HepG2 (cell line): ENCODE results near the gene ZNF217. TPM values are rescaled to one million over a fixed set of nuclear protein-coding genes. Genes with fewer than 3 reads are reported as not detected.
A peak's percentile ranks its signal among the peaks of the same experiment; 100 is the strongest.

Experiments used
- ARNTL ChIP-seq: sonication (generic); formaldehyde crosslinking; IDR thresholded peaks from 2 replicates; pipeline ENCODE4 v1.4.0; 2020; ENCODE audit warnings: mild to moderate bottlenecking, missing genetic modification reagents
- ATF6 ChIP-seq: sonication (generic); formaldehyde crosslinking; conservative IDR thresholded peaks from 2 replicates; pipeline ENCODE4 v1.4.0; 2020; ENCODE audit warnings: missing genetic modification reagents
- CREB3 ChIP-seq: sonication (generic); formaldehyde crosslinking; IDR thresholded peaks from 2 replicates; pipeline ENCODE4 v1.5.0; 2020; ENCODE audit warnings: missing genetic modification reagents
- FLYWCH1 ChIP-seq: sonication (generic); formaldehyde crosslinking; IDR thresholded peaks from 2 replicates; pipeline ENCODE4 v1.8.1; 2023; ENCODE audit warnings: mild to moderate bottlenecking, missing genetic modification reagents
- FOSL1 ChIP-seq: sonication (generic); formaldehyde crosslinking; IDR thresholded peaks from 2 replicates; pipeline ENCODE4 v1.9.0; 2021; ENCODE audit warnings: missing genetic modification reagents, borderline replicate concordance
- GATA4 ChIP-seq: sonication (generic); IDR thresholded peaks from 2 replicates; pipeline ENCODE4 v1.6.1; 2016; ENCODE audit warnings: antibody characterized with exemption, low read depth, borderline replicate concordance
- GRHL1 ChIP-seq: sonication (generic); formaldehyde crosslinking; conservative IDR thresholded peaks from 2 replicates; pipeline ENCODE4 v1.8.0; 2022; ENCODE audit warnings: missing genetic modification reagents
- HNF4G ChIP-seq, 2 experiments: sonication (generic) in 1 of 2; formaldehyde crosslinking in 1 of 2; IDR thresholded peaks; 2 replicates each; pipeline versions ENCODE4 v1.4.0 to v1.6.1; 2011 to 2020; ENCODE audit warnings: borderline replicate concordance in 2 of 2, low read depth in 2 of 2, mild to moderate bottlenecking in 2 of 2, low read length in 1 of 2, missing genetic modification reagents in 1 of 2, moderate library complexity in 1 of 2
- KDM4B ChIP-seq: sonication (generic); formaldehyde crosslinking; IDR thresholded peaks from 2 replicates; pipeline ENCODE4 v1.4.0; 2020; ENCODE audit warnings: missing genetic modification reagents
- KLF12 ChIP-seq: sonication (generic); formaldehyde crosslinking; IDR thresholded peaks from 2 replicates; pipeline ENCODE4 v1.4.0; 2020; ENCODE audit warnings: missing genetic modification reagents, borderline replicate concordance
- NR2F1 ChIP-seq, 2 experiments: fragments of 450-650 bp in 1 of 2; formaldehyde crosslinking in 1 of 2; IDR thresholded peaks; 2 replicates each; pipeline versions ENCODE4 v1.5.0 to v1.6.1; 2016 to 2020; ENCODE audit warnings: mild to moderate bottlenecking in 1 of 2, missing compliant biosample characterization in 1 of 2, missing genetic modification reagents in 1 of 2, moderate library complexity in 1 of 2
- PITX1 ChIP-seq: sonication (generic); formaldehyde crosslinking; IDR thresholded peaks from 2 replicates; pipeline ENCODE4 v1.5.1; 2020; ENCODE audit warnings: mild to moderate bottlenecking, missing genetic modification reagents
- RBM39 ChIP-seq: fragments of 200-400 bp; formaldehyde crosslinking; IDR thresholded peaks from one replicate; pipeline ENCODE4 v1.6.1; 2018; ENCODE audit warnings: antibody characterized with exemption, mild to moderate bottlenecking, low read depth, low read length; ENCODE audit not compliant: poor library complexity, severe bottlenecking
- SMC3 ChIP-seq: IDR thresholded peaks from 2 replicates; pipeline ENCODE4 v1.6.1; 2011; ENCODE audit warnings: low read length, improper control_type of control experiment
- SOX13 ChIP-seq, 3 experiments: fragments of 450-650 bp in 1 of 3; sonication (generic) in 1 of 3; formaldehyde crosslinking in 1 of 3; IDR thresholded peaks in 2 of 3; conservative IDR thresholded peaks in 1 of 3; 2 replicates each; pipeline versions ENCODE4 v1.5.0 to v1.6.1; 2016 to 2020; ENCODE audit warnings: antibody characterized with exemption in 1 of 3, mild to moderate bottlenecking in 1 of 3, missing compliant biosample characterization in 1 of 3, missing genetic modification reagents in 1 of 3, moderate library complexity in 1 of 3
- ZBTB10 ChIP-seq: sonication (generic); formaldehyde crosslinking; IDR thresholded peaks from 2 replicates; pipeline ENCODE4 v1.4.0; 2020; ENCODE audit warnings: missing genetic modification reagents, borderline replicate concordance
- ZKSCAN8 ChIP-seq: IDR thresholded peaks from 2 replicates; pipeline ENCODE4 v1.6.1; 2016; ENCODE audit warnings: borderline replicate concordance, missing genetic modification reagents, missing compliant biosample characterization
- ZNF343 ChIP-seq: sonication (generic); formaldehyde crosslinking; IDR thresholded peaks from 2 replicates; pipeline ENCODE4 v1.4.0; 2020; ENCODE audit warnings: mild to moderate bottlenecking, missing genetic modification reagents
- ZNF713 ChIP-seq: sonication (generic); formaldehyde crosslinking; IDR thresholded peaks from 2 replicates; pipeline ENCODE4 v1.4.0; 2020; ENCODE audit warnings: mild to moderate bottlenecking, missing genetic modification reagents
- ZNF75D ChIP-seq: sonication (generic); formaldehyde crosslinking; IDR thresholded peaks from 2 replicates; pipeline ENCODE4 v1.8.1; 2023; ENCODE audit warnings: missing genetic modification reagents, mild to moderate bottlenecking, borderline replicate concordance
- polyA plus RNA-seq, 8 experiments: library from polyadenylated mRNA; depleted of rRNA in 3 of 8; stranded (reverse) in 7 of 8; unstranded in 1 of 8; fragments of >200 nt; fragmentation: Illumina TruSeq in 4 of 8; extraction: Trizol in 4 of 8; gene quantifications; 2 replicates each; pipeline versions ENCODE4 v1.2.1 to v1.2.3, GENCODE V29; 2011 to 2016; ENCODE audit warnings: low read depth in 4 of 8, missing spikeins in 1 of 8, mixed read lengths in 1 of 8; ENCODE audit not compliant: insufficient read depth in 1 of 8
- total RNA-seq, 5 experiments: library from RNA; depleted of rRNA; stranded (reverse); fragments of >200 nt; fragmentation: Illumina TruSeq; extraction: Trizol; gene quantifications; 2 replicates each; pipeline ENCODE4 v1.2.3, GENCODE V29; 2016; ENCODE audit warnings: low read depth in 1 of 5

ZNF217 gene
- total and polyA plus RNA-seq, 2 of the 13 experiments (the other 11 are each of a cell fraction or from before 2014, with no cell fraction given): 22.3 to 29.8 TPM

GRCh38 chr20:53623454-53624211, 30.0 kb upstream of the ZNF217 start (continued):
- no peak for TF ChIP-seq ZNF343
- TF ChIP-seq KDM4B (CRISPR knock-in tag): 0 out of 2 replicates have a peak, but pooled peaks have one; percentile 57
- TF ChIP-seq ATF6 (CRISPR knock-in tag): no peak
- TF ChIP-seq NR2F1 (CRISPR knock-in tag; IDR thresholded peaks at IDR 0.05): peak in 1 of 2 experiments; percentile 82; a peak in 2 of 4 replicates
- peak; percentile 4; the same call in 1 of the 2 replicates for TF ChIP-seq GATA4
- no peak for TF ChIP-seq ZBTB10 (CRISPR knock-in tag)
- TF ChIP-seq ARNTL (CRISPR knock-in tag): no peak
- TF ChIP-seq FLYWCH1: 0 out of 2 replicates have a peak, but pooled peaks have one; percentile 46
- TF ChIP-seq RBM39: no peak
- TF ChIP-seq SMC3: peak; percentile 19; the same call in 1 of the 2 replicates
- peak; percentile 75 for TF ChIP-seq ZKSCAN8
- 0 out of 2 replicates have a peak, but pooled peaks have one; percentile 60 for TF ChIP-seq KLF12 (CRISPR knock-in tag)
- TF ChIP-seq ZNF75D (CRISPR knock-in tag): no peak
- TF ChIP-seq GRHL1 (CRISPR knock-in tag): no peak
- TF ChIP-seq CREB3: no peak
- peak; percentile 96 for TF ChIP-seq PITX1 (CRISPR knock-in tag)
- no peak for TF ChIP-seq SOX13 (IDR thresholded peaks at IDR 0.05)
- TF ChIP-seq SOX13 (CRISPR knock-in tag; conservative IDR thresholded peaks at IDR 0.05 in 1 of 2, IDR thresholded peaks at IDR 0.05 in 1 of 2): peak in 1 of 2 experiments; percentile 54; a peak in 2 of 4 replicates
- no peak for TF ChIP-seq FOSL1 (CRISPR knock-in tag)
- TF ChIP-seq HNF4G (IDR thresholded peaks at IDR 0.05; ENCODE audit: borderline replicate concordance, low read depth, low read length): peak; percentile 66; the same call in 1 of the 2 replicates
- TF ChIP-seq HNF4G (CRISPR knock-in tag; IDR thresholded peaks at IDR 0.05; ENCODE audit: borderline replicate concordance, low read depth): no peak; the same call in 1 of the 2 replicates
- no peak for TF ChIP-seq ZNF713 (CRISPR knock-in tag)
